ENCODE results near the gene TNFSF8.

DNA sequence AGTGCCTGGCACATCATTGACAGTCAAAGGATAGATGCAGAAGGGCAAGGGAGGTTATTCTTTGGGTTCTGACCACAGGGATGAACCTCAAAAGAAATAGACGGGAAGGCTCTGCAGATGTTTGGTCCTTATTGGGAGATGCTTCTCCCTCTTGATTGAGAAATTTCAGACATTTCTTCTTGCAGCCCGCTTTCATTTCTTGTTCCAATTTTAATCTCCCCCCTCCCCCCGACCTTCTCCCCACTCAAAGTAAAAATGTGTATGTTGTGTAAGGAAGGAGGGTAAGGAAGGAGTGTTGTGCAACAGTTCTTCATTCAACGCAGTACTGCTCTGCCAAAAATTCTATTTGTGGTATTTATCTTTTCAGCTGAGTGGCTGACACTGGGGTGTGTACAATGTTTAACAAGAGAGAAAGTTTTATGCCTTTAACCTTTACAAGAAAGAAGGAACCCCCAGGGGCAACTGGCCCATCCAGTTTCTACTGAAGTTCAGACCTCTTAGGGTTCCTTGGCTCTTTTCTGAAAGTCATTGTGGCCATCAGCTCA is 78.3 kb downstream of the TNFSF8 start:
- TF ChIP-seq, protein P1, sequence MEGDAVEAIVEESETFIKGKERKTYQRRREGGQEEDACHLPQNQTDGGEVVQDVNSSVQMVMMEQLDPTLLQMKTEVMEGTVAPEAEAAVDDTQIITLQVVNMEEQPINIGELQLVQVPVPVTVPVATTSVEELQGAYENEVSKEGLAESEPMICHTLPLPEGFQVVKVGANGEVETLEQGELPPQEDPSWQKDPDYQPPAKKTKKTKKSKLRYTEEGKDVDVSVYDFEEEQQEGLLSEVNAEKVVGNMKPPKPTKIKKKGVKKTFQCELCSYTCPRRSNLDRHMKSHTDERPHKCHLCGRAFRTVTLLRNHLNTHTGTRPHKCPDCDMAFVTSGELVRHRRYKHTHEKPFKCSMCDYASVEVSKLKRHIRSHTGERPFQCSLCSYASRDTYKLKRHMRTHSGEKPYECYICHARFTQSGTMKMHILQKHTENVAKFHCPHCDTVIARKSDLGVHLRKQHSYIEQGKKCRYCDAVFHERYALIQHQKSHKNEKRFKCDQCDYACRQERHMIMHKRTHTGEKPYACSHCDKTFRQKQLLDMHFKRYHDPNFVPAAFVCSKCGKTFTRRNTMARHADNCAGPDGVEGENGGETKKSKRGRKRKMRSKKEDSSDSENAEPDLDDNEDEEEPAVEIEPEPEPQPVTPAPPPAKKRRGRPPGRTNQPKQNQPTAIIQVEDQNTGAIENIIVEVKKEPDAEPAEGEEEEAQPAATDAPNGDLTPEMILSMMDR (IDR thresholded peaks at IDR 0.05), result no peak
- no peak for TF ChIP-seq POLR2AphosphoS5 (IDR thresholded peaks at IDR 0.05; ENCODE audit: low read depth, low read length)
- TF ChIP-seq, protein P2, sequence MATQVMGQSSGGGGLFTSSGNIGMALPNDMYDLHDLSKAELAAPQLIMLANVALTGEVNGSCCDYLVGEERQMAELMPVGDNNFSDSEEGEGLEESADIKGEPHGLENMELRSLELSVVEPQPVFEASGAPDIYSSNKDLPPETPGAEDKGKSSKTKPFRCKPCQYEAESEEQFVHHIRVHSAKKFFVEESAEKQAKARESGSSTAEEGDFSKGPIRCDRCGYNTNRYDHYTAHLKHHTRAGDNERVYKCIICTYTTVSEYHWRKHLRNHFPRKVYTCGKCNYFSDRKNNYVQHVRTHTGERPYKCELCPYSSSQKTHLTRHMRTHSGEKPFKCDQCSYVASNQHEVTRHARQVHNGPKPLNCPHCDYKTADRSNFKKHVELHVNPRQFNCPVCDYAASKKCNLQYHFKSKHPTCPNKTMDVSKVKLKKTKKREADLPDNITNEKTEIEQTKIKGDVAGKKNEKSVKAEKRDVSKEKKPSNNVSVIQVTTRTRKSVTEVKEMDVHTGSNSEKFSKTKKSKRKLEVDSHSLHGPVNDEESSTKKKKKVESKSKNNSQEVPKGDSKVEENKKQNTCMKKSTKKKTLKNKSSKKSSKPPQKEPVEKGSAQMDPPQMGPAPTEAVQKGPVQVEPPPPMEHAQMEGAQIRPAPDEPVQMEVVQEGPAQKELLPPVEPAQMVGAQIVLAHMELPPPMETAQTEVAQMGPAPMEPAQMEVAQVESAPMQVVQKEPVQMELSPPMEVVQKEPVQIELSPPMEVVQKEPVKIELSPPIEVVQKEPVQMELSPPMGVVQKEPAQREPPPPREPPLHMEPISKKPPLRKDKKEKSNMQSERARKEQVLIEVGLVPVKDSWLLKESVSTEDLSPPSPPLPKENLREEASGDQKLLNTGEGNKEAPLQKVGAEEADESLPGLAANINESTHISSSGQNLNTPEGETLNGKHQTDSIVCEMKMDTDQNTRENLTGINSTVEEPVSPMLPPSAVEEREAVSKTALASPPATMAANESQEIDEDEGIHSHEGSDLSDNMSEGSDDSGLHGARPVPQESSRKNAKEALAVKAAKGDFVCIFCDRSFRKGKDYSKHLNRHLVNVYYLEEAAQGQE (IDR thresholded peaks at IDR 0.05; ENCODE audit: insufficient read depth in 1 of 2, low read depth in 2 of 2, low read length in 1 of 2), result no peak

All from Panc1 (cell line).